OCI-LY1 (cell line): Measurements from ENCODE around the gene TLR6.

ENCODE experiments used
- CTCF ChIP-seq: fragments of 200-600 bp; sonication (generic), shearing (Covaris generic); IDR thresholded peaks from 2 replicates; pipeline ENCODE4 v1.5.1; 2017; ENCODE audit warnings: mild to moderate bottlenecking, antibody characterized with exemption, low read length, moderate library complexity, mixed read lengths
- EZH2 ChIP-seq: fragments of 200-600 bp; sonication (generic), shearing (Covaris generic); IDR thresholded peaks from 2 replicates; pipeline ENCODE4 v1.8.0; 2017; ENCODE audit warnings: borderline replicate concordance, mixed run types, mild to moderate bottlenecking, antibody characterized with exemption, low read length, moderate library complexity, mixed read lengths

DNA sequence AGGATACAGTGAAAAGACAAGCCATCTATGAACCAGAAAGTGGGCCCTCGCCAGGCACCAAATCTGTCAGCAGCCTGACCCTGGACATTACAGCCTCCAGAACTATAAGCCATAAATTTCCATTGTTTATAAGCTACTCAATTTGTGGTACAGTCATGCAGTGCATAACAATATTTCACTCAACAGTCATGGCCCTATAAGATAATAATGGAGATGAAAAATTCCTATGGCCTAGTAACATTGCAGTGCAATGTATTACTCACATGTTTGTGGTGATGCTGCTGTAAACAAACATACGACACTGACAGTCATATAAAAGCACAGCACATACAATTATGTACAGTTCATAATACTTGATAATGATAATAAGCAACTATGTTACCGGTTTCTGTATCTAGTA, 34.9 kb downstream of the TLR6 start:
- no peak for TF ChIP-seq CTCF
- TF ChIP-seq EZH2: no peak
